HG02938 (cell line): Measurements from ENCODE around the gene CHAC1.

Experiments used
- ATAC-seq: cut with Tn5 transposase; IDR thresholded peaks from one replicate; pipeline ENCODE4 v1.9.1; 2021; ENCODE audit warnings: mild to moderate bottlenecking, moderate library complexity; ENCODE audit not compliant: unreplicated experiment

Gene CHAC1

GRCh38 chr15:40922608-40923005 lies 30.7 kb upstream of the CHAC1 start:
- ATAC-seq = no peak

- ATAC-seq = no peak
Measured at GRCh38 chr15:40923551-40923950, 29.7 kb upstream of the CHAC1 start.

GRCh38 chr15:40925495-40925862 lies 27.8 kb upstream of the CHAC1 start:
- no peak for ATAC-seq

- ATAC-seq = no peak
Measured at GRCh38 chr15:40925863-40926658, 27.2 kb upstream of the CHAC1 start.

- ATAC-seq = no peak
Measured at GRCh38 chr15:40926659-40927494, 26.4 kb upstream of the CHAC1 start.

- no peak for ATAC-seq
Measured at GRCh38 chr15:40927495-40927872, 25.8 kb upstream of the CHAC1 start.

- ATAC-seq = no peak
Measured at GRCh38 chr15:40927873-40928806, 25.1 kb upstream of the CHAC1 start.

GRCh38 chr15:40928821-40929659 lies 24.2 kb upstream of the CHAC1 start, which contains the start of gene DLL4:
Gene DLL4, plus strand, starts transcription at chr15:40929340. Its CDS starts 329 bp downstream, at chr15:40929669.
- ATAC-seq = no peak

GRCh38 chr15:40929660-40930429 lies 23.4 kb upstream of the CHAC1 start:
- ATAC-seq = no peak

GRCh38 chr15:40930430-40931299 lies 22.6 kb upstream of the CHAC1 start:
- ATAC-seq = no peak

- no peak for ATAC-seq
Measured at GRCh38 chr15:40931300-40932142, 21.8 kb upstream of the CHAC1 start.

- no peak for ATAC-seq
Measured at GRCh38 chr15:40932156-40932555, 21.1 kb upstream of the CHAC1 start.

GRCh38 chr15:40932649-40933516 lies 20.4 kb upstream of the CHAC1 start:
- ATAC-seq = no peak

GRCh38 chr15:40933517-40933902 lies 19.8 kb upstream of the CHAC1 start:
- no peak for ATAC-seq

- no peak for ATAC-seq
Measured at GRCh38 chr15:40934457-40934856, 18.8 kb upstream of the CHAC1 start.

GRCh38 chr15:40936234-40936708 lies 17.0 kb upstream of the CHAC1 start:
- no peak for ATAC-seq
